H1 (cell line): ENCODE data around the gene PET117. TPM values are rescaled to one million over a fixed set of nuclear protein-coding genes. Genes with fewer than 3 reads are reported as not detected.

Source experiments
- ATF3 ChIP-seq: IDR thresholded peaks from 2 replicates; pipeline ENCODE4 v1.6.1; 2011; ENCODE audit warnings: low read depth, mild to moderate bottlenecking, low read length; ENCODE audit not compliant: insufficient read depth
- BACH1 ChIP-seq: IDR thresholded peaks from 2 replicates; pipeline ENCODE4 v1.6.1; 2012; ENCODE audit warnings: low read length, improper control_type of control experiment
- BCL11A ChIP-seq, 2 experiments: IDR thresholded peaks; one replicate each; pipeline ENCODE4 v1.6.1; 2011; ENCODE audit warnings: low read depth in 2 of 2, low read length in 2 of 2, mild to moderate bottlenecking in 2 of 2
- CHD2 ChIP-seq: IDR thresholded peaks from 2 replicates; pipeline ENCODE4 v1.6.1; 2012; ENCODE audit warnings: low read length, improper control_type of control experiment
- EGR1 ChIP-seq: IDR thresholded peaks from 2 replicates; pipeline ENCODE4 v1.6.1; 2011; ENCODE audit warnings: low read depth, low read length, borderline replicate concordance
- EP300 ChIP-seq, 2 experiments: IDR thresholded peaks; 1 replicate in 1 of 2; 2 replicates in 1 of 2; pipeline ENCODE4 v1.6.1; 2011 to 2012; ENCODE audit warnings: low read depth in 2 of 2, low read length in 2 of 2, mild to moderate bottlenecking in 2 of 2, borderline replicate concordance in 1 of 2, inconsistent platforms in 1 of 2, moderate library complexity in 1 of 2
- FOSL1 ChIP-seq: IDR thresholded peaks from 2 replicates; pipeline ENCODE4 v1.6.1; 2011; ENCODE audit warnings: mild to moderate bottlenecking, low read depth, low read length, moderate library complexity; ENCODE audit not compliant: insufficient read depth
- HDAC2 ChIP-seq, 2 experiments: fragments of 300-600 bp in 1 of 2; sonication (generic) in 1 of 2; IDR thresholded peaks; 2 replicates each; pipeline ENCODE4 v1.6.1; 2011 to 2012; ENCODE audit warnings: low read depth in 2 of 2, low read length in 2 of 2, mild to moderate bottlenecking in 2 of 2, moderate library complexity in 2 of 2, borderline replicate concordance in 1 of 2, inconsistent platforms in 1 of 2
- JUND ChIP-seq: IDR thresholded peaks from 2 replicates; pipeline ENCODE4 v1.6.1; 2011; ENCODE audit warnings: mild to moderate bottlenecking, improper control_type of control experiment, low read length
- KDM4A ChIP-seq: IDR thresholded peaks from one replicate; pipeline ENCODE4 v1.7.1; 2012; ENCODE audit warnings: low read depth, mild to moderate bottlenecking, moderate library complexity, low read length, inconsistent platforms; ENCODE audit not compliant: severe bottlenecking
- MAFK ChIP-seq: IDR thresholded peaks from 2 replicates; pipeline ENCODE4 v1.6.1; 2012; ENCODE audit warnings: low read depth, mild to moderate bottlenecking, improper control_type of control experiment, low read length
- MAX ChIP-seq: IDR thresholded peaks from 2 replicates; pipeline ENCODE4 v1.6.1; 2012; ENCODE audit warnings: inconsistent platforms
- NRF1 ChIP-seq: IDR thresholded peaks from 2 replicates; pipeline ENCODE4 v1.6.1; 2011; ENCODE audit warnings: mild to moderate bottlenecking, low read depth, low read length, improper control_type of control experiment
- POLR2A ChIP-seq, 2 experiments: IDR thresholded peaks; 1 replicate in 1 of 2; 2 replicates in 1 of 2; pipeline ENCODE4 v1.6.1; 2011; ENCODE audit warnings: low read depth in 2 of 2, low read length in 2 of 2, mild to moderate bottlenecking in 2 of 2; ENCODE audit errors: control extremely low read depth in 1 of 2
- SAP30 ChIP-seq: fragments of 300-600 bp; sonication (generic); IDR thresholded peaks from 2 replicates; pipeline ENCODE4 v1.7.1; 2012; ENCODE audit warnings: low read length, moderate library complexity, mild to moderate bottlenecking, inconsistent platforms; ENCODE audit not compliant: insufficient read depth, insufficient replicate concordance
- SIN3A ChIP-seq, 2 experiments: IDR thresholded peaks in 1 of 2; conservative IDR thresholded peaks in 1 of 2; 2 replicates each; pipeline ENCODE4 v1.6.1; 2011 to 2012; ENCODE audit warnings: low read length in 2 of 2, improper control_type of control experiment in 1 of 2, low read depth in 1 of 2, mild to moderate bottlenecking in 1 of 2
- SP4 ChIP-seq: IDR thresholded peaks from 2 replicates; pipeline ENCODE4 v1.6.1; 2012; ENCODE audit warnings: low read length, inconsistent platforms
- SUZ12 ChIP-seq: fragments of 200-600 bp; sonication (generic); IDR thresholded peaks from 2 replicates; pipeline ENCODE4 v1.6.1; 2012; ENCODE audit warnings: mild to moderate bottlenecking, inconsistent platforms, low read length, moderate library complexity, mixed read lengths
- TEAD4 ChIP-seq: IDR thresholded peaks from 2 replicates; pipeline ENCODE4 v1.6.1; 2012; ENCODE audit warnings: low read depth, low read length, inconsistent platforms, mixed read lengths
- USF2 ChIP-seq: IDR thresholded peaks from 2 replicates; pipeline ENCODE4 v1.6.1; 2011; ENCODE audit warnings: low read length, improper control_type of control experiment
- YY1 ChIP-seq: IDR thresholded peaks from 2 replicates; pipeline ENCODE4 v1.6.1; 2011; ENCODE audit warnings: low read depth, mild to moderate bottlenecking, low read length
- polyA plus RNA-seq, 7 experiments: library from polyadenylated mRNA; depleted of rRNA in 3 of 7; stranded (reverse) in 5 of 7; unstranded in 2 of 7; fragments of >200 nt in 5 of 7; fragments of 200-250 nt in 2 of 7; gene quantifications; 1 replicate in 5 of 7; 2 replicates in 1 of 7; 4 replicates in 1 of 7; pipeline versions ENCODE4 v1.2.1 to v1.2.3, GENCODE V29; 2011 to 2013; ENCODE audit warnings: missing spikeins in 2 of 7, mixed read lengths in 2 of 7
- total RNA-seq: library from RNA; stranded (reverse); fragmentation: NEBNext Ultra II Directional; extraction: Animal tissue kit (Norgen Biotek cat#: 25700); gene quantifications from 2 replicates; pipeline ENCODE4 v1.2.1, GENCODE V29; 2021

PET117 gene
- total and polyA plus RNA-seq, 2 of the 8 experiments (the other 6 are each of a cell fraction or from before 2014, with no cell fraction given), result 9.1 to 23.8 TPM

GRCh38 chr20:18137412-18138265, at the start of gene PET117, which contains the start of gene KAT14 (continued):
- TF ChIP-seq MAX (peak; percentile 98), FOSL1 (peak; percentile 62; the same call in 1 of the 2 replicates), SAP30 (no peak), NRF1 (no peak), SIN3A (conservative IDR thresholded peaks at IDR 0.05 in 1 of 2, IDR thresholded peaks at IDR 0.05 in 1 of 2; ENCODE audit: low read depth in 1 of 2, low read length in 2 of 2) (peak in 1 of 2 experiments; percentile 92; a peak in 3 of 4 replicates), YY1 (peak; percentile 73; the same call in 1 of the 2 replicates), BCL11A (IDR thresholded peaks at IDR 0.05; ENCODE audit: low read depth in 2 of 2, low read length in 2 of 2) (no peak), CHD2 (0 out of 2 replicates have a peak, but pooled peaks have one; percentile 7), USF2 (peak; percentile 86), MAFK (no peak), ATF3 (peak; percentile 60), EGR1 (no peak), JUND (0 out of 2 replicates have a peak, but pooled peaks have one; percentile 20), EP300 (IDR thresholded peaks at IDR 0.05; ENCODE audit: borderline replicate concordance in 1 of 2, low read depth in 2 of 2, low read length in 2 of 2) (peak in 1 of 2 experiments; percentile 30; a peak in 1 of 3 replicates), HDAC2 (IDR thresholded peaks at IDR 0.05; ENCODE audit: borderline replicate concordance in 1 of 2, low read depth in 2 of 2, low read length in 2 of 2) (peak in 1 of 2 experiments; percentile 46; a peak in 1 of 4 replicates), TEAD4 (peak; percentile 42; the same call in 1 of the 2 replicates), POLR2A (IDR thresholded peaks at IDR 0.05; ENCODE audit: control extremely low read depth in 1 of 2, low read depth in 2 of 2, low read length in 2 of 2) (peak in 1 of 2 experiments; percentile 93; a peak in 2 of 3 replicates), SUZ12 (no peak), BACH1 (no peak), KDM4A (peak; percentile 99), SP4 (peak; percentile 62; the same call in 1 of the 2 replicates)
